Measurements from ENCODE around the gene MRPL36.
"Not testable (repeated sequence)": the region's sequence is repeated elsewhere in the genome, so short reads cannot be mapped to it uniquely, and the experiment has no call there.

The MRPL36 gene

DNA sequence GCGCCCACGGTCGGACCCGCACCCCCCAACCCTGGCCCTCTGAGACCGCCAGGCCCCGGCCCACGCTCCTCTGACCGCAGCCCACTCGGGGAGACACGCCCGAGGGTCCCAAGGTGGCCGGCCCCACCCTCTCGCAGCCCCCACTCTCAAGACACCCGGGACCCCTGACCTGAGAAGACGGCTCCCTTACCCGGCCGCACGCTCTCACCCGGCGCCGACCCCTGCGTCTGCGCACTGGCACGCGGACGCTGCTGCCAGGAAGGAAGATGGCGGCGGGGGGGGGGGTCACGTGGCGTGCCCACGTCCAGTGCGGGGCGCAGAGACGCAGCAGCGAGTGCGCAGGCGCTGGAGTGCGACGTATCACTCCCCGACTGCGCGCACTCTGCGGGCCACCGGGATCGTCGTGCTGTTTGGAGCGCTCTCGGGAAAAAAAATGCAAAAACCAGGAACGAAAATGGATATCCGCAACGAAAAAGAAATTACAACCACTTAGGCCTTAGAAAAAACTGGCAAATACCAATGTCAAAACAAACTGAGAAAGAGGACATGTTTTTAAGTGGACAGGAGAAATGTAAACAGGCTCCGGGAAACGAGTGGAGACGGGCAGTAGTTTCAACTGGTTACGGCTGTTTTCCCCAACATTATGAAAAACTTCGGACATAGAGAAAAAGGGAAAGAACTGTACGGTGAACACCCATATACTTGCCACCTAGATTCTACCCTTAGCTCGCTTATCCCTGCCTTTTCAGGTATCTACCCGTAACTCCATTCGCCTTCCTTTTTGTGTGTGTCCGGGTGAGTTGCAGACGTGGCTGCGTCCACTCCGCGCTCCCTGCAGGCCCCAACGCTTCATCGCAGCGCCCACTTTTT, at the start of gene MRPL36:
Gene MRPL36, minus strand, starts transcription at position 236 of the 870 bp plus-strand sequence. CDS start 902 bp downstream, outside the sequence.
- peak; percentile 89 for DNase-seq (ENCODE audit: low read depth)

DNA sequence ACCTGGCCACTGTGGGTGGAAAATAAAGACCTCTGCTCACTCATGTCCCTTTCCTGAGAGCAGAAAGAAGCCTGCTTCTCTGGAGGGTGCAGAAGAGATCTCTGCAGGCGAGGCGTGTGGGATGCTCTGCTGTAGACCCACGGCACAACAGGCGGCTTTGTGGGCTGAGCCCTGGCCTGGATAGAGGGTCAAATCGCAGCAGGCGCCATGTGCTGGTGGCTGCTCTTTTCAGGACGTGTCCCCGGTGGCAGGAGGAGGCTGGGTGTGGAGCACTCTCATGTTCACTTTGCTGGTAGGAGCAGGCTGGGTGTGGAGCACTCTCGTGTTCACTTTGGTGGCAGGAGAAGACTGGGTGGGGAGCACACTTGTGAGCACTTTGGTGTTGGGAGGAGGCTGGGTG, 48.0 kb upstream of the MRPL36 start:
- no peak for DNase-seq (ENCODE audit: low read depth)

DNA sequence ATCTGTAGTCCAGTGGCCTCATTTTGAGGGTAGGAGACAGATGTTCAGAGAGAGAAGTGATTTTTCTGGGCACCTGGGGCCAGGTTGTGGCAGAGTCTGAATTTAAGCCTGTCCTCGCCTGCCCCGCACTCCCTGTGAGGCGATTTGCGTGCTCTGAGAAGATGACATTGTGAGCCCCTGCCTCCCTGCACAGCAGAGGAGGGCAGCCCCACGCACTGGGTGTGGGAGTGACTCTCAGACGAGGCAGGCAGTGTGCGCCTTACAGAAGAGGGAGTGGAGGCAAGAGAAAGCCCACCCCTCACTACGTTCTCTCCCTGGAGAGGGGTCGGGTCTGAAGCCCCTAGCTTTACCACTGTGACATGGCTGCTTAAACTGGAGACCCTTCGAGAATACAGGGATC, 47.4 kb upstream of the MRPL36 start:
- DNase-seq (ENCODE audit: low read depth), result no peak

DNA sequence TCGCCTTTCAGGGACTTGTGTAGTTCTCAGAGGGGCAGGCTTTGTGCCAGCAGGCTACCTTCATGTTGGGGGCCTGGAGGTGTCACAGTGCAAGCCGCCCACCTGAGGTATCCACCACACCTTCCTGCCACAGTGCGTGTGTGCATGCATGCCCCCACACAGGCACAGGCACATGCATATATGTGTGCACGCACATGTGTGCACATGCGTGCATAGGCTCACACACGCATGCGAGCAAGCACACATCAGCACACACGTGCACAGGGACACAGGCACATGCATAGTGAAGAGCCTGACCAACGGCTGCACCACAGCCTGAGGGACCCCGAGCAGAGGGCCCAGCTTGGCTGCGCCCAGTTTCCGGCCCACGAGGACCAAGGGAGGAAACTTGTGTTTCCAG, 46.9 kb upstream of the MRPL36 start:
- no peak for DNase-seq (ENCODE audit: low read depth)

DNA sequence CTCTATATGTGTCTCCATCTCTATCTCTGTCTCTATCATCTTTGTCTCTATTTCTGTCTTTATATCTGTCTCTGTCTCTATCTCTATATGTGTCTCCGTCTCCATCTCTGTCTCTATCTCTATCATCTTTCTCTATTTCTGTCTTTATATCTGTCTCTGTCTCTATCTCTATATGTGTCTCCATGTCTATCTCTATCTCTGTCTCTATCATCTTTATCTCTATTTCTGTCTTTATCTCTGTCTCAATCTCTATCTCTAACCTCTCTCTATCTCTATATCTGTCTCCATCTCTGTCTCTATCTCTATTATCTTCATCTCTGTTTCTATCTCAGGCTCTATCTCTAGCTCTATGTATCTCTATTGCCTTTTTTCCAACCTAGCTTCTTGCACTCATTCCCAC, 46.1 kb upstream of the MRPL36 start:
- no peak for DNase-seq (ENCODE audit: low read depth)

DNA sequence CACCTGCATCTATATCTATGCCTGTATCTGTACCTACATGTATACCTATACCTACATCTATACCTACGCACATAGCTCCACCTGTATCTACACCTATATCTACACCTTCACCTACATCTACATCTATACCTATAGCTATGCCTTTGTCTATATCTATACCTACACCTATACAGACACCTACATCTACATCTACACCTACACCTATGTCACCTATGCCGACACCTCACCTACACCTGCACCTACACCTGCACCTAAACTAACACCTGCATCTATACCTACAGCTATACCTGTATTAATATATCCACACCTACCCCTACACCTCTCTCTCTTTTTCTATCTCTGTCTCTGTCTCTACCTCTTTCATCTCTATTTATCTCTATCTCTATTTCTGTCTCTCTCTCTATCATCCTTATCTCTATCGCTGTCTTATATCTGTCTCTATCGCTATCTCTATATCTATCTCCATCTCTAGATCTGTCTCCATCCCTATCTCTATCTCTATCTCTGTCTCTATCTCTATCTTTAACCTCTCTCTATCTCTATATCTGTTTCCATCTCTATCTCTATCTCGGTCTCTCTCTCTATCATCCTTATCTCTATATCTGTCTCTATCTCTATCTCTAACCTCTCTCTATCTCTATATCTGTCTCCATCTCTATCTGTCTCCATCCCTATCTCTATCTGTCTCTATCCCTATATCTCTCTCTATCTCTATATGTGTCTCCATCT, 45.2 kb upstream of the MRPL36 start:
- DNase-seq (ENCODE audit: low read depth), result no peak

DNA sequence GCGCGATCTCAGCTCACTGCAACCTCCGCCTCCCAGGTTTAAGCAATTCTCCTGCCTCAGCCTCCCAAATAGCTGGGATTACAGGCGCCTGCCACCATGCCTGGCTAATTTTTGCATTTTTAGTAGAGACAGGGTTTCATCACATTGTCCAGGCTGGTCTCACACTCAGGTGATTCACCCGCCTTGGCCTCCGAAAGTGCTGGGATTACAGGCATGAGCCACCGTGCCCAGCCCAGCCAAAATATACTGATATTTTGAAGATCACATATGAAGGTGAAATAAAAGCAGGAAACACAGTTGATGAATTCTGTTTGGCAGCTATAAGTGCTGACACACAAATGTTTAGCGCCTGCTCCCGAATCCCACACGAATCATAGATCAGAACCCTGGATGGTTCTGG, 44.1 kb upstream of the MRPL36 start:
- not testable (repeated sequence) for DNase-seq (ENCODE audit: low read depth)

DNA sequence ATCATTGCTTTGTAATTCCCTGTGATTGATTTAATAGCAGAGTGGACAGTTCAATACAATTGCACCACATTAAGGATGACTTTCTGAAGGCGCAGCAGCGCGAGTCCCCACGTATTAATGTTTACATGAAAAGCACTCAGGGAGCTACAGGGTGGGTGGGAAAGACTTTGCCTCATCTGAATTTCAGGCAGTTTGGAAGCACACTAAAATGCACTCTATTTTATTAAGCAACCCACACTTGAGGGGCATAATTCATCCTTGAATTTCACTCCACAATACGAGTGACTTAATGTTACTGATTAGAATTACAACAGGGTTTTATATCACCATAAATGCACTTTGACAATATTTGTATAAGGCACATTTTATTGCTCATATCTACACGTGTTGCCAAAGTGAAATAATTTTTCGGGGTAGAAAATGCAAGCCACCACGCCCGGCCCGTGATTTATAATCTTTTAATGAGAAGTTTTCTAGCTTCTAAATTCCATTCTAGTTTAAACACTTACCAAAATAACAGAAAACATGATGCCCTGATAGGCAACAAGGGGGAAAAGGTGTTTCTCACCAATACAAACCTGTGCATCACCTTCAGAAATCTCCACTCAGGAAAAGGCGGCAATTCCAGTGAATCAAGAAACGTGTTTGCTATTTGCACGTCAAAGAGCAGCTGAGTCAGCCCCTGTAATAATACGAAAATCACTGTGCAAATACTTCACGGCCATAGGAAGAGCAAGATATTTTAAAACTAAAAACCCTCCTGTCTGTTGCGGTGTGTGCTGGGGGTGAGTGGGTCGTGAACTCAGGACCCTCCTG, 42.6 kb upstream of the MRPL36 start:
- DNase-seq (ENCODE audit: low read depth), result no peak

DNA sequence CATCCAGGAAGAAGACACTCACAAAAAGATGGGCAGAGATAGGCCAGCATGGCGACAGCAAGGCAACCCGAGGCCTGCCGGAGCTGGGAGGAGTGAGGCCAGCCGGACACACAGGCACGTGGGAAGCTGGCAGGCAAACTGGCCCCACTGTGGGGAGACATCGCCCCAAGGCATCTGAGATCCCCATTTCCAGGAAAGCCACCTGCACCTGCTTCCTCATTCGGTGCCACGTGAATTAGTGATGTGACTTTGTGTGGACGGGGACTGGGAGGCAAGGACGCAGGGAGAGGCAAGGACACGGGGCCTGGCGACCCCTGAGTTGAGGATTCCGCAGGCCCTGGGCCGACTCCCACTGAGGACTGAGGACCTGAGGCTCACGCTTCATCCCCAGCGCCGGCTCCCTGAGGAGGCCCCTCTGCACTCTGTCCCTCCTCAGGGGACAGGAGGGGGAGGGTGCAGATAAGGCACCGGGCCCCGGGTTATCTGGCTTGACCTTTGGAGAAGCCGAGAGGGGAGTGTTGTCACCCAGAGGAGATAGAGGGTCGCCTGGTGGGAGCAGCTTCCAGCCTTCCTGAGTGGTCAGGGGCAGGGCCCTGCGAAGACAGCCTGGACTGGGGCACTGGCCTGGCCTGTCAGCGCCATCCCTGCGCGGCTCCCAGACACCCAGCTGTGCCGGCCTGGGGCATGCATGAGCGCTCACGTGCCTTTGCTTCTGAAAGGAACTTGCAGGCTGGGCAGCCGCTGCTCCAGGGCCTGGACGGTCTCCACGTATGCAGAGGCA, 41.3 kb upstream of the MRPL36 start:
- no peak for DNase-seq (ENCODE audit: low read depth)

DNA sequence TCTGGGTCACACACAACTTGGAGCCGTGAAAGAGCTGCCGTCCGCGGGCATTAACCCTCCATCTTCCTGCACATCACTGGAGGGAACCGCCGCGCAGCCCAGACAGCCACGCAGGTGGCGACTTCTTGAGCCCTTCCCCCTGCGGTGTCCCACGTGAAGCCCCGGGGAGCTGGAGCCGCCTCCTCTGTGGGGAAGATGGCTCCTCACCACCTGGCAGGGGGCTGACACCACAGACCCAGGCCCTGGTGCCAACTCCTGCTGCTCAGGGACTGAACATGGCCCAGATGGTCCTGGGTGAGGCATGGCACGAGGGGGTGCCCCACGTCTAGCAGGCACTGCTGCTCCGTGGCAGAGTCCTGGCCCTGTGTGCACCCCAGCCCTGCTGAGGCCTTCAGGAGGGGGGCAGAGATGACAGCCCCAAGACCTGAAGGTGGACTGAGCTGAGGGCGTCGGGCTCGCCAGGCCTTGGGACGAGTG, 40.5 kb upstream of the MRPL36 start:
- no peak for DNase-seq (ENCODE audit: low read depth)

DNA sequence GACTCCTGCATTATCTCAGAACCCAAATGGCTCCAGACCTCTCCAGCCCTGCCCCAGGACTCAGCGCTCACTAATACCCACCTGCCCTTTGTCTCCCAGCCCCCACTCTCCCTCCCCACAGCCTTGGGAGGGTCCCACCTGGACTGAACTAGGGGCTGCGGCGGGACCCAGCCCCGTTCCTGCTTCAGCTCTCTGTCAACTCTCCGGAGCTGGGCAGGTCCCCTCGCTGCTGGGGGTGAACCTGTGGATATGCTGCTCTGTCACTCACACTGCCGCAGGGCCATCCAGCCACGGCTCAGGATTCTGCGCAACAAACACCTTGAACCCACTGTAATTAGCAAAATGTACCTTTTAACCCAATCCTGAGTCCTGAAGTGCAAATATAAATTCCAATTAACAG, 38.4 kb upstream of the MRPL36 start:
- DNase-seq (ENCODE audit: low read depth), result no peak

DNA sequence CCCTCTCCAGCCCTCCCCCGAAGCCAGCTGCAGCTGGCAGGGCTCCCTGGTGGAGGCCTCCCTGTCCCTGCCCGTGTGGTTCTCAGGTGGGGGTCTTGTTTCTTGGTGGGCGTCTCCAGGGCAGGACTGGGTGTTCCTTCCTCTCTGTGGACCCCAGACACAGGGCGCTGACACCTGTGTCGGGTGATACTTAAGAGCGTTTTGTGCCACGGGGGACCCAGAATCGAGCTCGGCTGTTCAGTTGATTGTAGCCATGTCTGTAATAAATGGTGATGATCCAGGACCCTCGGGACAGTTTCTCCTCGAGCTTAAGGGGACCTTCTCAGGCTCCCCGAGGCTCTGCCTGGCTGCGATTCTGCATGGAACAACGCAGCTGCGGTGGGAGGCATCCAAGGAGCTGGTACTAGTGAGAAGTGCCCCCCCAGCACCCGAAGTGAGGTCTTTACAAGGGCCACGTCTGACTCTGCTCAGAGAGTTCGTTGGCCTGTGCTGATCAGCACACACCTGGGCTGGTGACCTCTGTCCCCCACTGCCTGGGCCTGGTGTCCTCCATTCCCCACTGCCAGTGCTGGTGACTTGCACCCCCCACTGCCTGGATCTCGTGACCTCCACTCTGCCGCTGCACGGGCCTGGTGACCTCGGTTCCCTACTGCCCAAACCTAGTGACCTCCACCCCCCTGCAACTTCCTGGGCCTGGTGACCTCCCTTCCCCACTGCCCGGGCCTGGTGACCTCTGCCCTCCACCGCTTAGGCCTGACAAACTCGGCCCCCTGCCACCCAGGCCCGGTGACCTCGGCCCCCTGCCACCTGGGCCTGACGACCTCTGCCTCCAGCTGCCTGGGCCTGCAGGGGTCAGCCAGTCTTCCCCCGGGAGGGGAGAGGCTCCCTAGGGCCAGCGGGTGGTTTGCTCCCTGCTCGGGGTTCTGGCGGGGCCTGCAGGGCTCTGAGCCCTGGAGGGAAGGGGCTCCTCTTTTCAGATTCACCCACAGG, 37.5 kb upstream of the MRPL36 start:
- DNase-seq (ENCODE audit: low read depth), result no peak

DNA sequence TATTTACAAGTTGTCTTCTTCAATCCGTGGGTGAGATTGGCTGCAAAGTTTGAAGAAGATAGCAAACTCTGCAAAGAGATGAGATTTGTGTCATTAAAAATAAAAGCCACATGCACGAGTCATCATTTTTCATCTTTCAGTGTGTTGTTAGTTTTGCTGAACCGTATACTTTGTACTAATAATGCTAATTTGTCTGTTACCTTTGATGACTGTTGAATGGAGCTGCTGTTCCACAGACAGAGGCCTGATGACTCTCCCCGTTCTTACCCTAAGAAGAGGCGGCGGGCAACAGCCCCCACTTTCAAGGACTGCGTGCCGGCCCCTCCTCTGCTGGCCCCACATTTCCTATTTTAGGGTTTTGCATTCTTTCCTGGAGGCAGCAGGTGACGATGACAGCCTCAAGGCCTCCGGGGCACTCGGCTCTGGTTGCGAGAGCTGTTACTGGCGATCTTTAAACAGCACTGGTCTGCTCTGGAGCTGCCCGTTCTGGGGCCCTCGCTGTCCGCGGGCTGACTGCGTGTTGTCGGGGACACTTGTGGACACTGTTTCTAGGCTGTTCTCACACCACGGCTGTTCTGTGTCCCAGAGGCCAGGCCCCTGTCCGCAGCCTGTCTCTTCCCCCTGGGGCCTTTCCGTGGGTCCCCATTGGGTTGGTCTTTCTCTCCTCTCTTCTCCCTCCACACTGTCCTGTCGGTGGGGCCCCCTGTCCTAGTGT, 36.7 kb upstream of the MRPL36 start:
- DNase-seq (ENCODE audit: low read depth), result no peak

DNA sequence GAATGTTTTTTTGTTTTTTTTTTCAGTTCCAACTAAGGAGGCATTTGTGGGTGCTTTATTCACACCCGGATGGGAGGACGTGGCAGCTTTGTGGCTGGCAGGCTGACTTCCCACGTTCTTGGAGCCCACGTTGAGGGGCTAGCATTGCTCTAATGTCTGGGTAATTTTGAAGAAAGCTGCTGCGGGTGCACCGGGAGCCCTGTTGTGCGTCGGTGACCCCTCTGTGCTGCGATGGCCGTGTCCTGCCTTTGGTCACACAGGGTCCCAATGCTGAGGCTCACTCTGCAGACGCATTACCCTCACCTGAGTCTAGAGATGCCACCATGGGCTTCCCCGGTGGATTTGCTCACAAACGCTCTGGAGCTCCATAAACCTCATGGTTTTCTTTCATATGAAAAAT, 35.8 kb upstream of the MRPL36 start:
- DNase-seq (ENCODE audit: low read depth), result no peak

DNA sequence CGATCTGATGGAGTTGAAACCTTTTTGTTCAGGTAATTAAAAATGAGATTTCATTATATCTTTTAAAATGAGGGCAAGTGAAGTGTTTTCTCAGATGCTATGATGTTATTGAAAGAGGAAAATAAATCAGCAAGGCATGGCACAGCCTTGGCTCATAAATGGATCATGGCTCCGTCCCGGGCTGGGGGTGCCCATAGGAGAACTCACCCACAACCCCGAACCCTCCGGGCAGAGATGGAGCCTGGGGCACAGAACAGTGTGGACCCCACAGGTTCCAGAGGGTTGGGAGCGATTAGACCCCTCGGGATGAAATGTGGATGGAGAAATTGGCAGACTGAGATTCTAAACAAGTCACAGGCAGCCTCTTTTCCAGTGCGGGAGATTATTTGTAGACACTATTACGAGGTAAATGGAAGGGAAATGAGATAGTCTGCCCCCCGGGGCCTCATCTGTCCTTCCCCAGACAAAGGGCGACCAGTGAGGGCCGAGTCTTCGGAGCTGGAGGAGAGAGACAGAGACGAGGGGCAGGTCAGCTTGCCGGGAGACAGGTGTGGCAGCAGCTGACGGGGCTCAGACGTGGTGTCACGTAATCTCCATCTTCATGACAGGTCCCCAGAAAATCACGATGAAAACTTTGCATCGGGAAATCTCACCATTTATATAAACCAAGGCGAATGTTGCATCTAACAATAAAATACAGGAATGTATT, 35.2 kb upstream of the MRPL36 start:
- DNase-seq (ENCODE audit: low read depth), result no peak

DNA sequence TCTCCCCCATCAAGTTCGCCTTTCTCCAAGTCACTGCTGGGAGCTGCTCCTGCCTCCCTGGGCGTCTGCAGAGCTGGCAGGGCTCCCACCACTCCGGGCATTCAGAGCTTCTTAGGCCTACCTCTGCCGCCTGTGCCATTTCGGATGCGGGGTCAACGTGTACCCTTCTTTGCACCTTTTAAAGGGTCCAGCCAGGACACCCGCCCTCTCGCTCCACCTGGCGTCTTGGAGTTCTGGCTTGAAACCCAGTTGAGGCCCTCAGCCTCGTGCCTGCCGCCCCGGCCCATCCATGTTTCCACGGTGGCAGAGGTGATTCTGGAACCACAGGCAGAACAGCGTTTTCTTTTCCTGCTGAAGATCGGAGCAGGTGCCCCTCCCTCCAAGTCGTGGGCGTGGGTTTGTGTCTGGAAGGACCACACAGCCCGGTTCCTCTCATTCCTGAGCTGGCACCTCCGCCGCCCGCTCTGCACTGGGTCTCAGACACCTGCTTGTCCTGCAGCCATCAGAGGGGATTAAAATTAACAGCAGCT, 34.5 kb upstream of the MRPL36 start:
- DNase-seq (ENCODE audit: low read depth), result no peak

DNA sequence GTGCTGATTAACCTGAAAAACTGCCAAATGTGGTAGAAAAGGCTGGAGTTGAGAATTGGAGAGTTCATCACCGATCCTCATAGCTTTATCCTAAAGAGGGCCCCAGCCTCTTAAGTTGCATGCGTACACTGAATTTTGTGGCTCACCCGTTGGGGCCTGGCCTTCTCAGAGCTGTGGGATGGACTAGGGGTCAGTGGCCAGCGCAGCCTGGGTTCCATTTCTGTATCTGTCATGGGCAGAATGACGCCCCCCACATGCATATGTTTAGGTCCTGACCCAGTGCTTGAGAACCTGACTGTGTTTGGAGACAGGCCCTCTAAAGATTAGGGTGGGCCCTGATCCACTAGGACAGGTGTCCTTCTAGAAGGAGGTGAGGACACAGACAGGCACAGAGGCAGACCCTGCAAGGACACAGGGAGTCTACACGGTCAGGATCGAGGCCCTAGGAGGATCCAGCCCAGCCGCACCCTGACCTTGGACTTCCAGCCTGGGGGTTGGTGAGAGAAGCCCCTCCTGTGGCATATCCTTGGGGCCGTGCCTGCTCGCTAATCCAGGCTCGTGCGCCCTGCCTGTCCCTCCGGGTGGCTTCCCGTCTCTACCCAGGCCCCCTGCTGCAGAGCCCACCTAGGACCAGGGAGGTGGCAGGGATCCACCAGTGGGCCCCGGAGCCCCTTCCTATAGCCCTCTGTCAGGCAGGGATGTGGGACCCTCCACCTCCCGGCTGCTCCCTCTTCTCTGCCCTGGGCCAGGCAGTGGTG, 33.8 kb upstream of the MRPL36 start:
- no peak for DNase-seq (ENCODE audit: low read depth)
